DND-41 (cell line): ENCODE measurements around the gene CTPS2.

Experiments
- EZH2 ChIP-seq: IDR thresholded peaks from 3 replicates; pipeline ENCODE4 v1.6.1; 2012; ENCODE audit warnings: borderline replicate concordance, low read depth, mild to moderate bottlenecking, moderate library complexity, low read length, inconsistent platforms; ENCODE audit not compliant: severe bottlenecking
- TF ChIP-seq, protein P1 (sequence below): IDR thresholded peaks from 2 replicates; pipeline ENCODE4 v1.5.1; 2012; ENCODE audit warnings: borderline replicate concordance, low read length, moderate library complexity, mild to moderate bottlenecking; ENCODE audit not compliant: poor library complexity, severe bottlenecking; ENCODE audit errors: extremely low read depth

DNA sequence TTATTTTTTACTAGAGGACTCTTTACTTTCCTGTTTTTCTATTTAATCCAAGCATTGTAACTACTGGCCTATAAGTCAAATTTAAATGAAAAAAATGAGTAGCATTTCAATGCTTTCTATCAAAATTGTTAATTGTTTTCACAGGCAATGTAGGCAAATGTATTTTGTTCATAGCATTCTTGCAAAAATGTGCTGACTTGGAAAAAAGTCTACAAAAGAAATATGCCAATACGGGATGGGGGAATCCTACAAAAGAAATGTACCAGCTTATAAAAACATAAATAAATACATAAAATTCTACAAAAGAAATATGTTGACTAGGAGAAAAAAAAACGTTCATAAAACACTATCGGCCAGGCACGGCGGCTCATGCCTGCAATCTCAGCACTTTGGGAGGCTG, 77.4 kb downstream of the CTPS2 start:
- TF ChIP-seq, protein P1, sequence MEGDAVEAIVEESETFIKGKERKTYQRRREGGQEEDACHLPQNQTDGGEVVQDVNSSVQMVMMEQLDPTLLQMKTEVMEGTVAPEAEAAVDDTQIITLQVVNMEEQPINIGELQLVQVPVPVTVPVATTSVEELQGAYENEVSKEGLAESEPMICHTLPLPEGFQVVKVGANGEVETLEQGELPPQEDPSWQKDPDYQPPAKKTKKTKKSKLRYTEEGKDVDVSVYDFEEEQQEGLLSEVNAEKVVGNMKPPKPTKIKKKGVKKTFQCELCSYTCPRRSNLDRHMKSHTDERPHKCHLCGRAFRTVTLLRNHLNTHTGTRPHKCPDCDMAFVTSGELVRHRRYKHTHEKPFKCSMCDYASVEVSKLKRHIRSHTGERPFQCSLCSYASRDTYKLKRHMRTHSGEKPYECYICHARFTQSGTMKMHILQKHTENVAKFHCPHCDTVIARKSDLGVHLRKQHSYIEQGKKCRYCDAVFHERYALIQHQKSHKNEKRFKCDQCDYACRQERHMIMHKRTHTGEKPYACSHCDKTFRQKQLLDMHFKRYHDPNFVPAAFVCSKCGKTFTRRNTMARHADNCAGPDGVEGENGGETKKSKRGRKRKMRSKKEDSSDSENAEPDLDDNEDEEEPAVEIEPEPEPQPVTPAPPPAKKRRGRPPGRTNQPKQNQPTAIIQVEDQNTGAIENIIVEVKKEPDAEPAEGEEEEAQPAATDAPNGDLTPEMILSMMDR, result no peak
- no peak for TF ChIP-seq EZH2
